ENCODE data around the gene TMEM256.
"Not testable (repeated sequence)": the region's sequence is repeated elsewhere in the genome, so short reads cannot be mapped to it uniquely, and the experiment has no call there.

TMEM256 gene

DNA sequence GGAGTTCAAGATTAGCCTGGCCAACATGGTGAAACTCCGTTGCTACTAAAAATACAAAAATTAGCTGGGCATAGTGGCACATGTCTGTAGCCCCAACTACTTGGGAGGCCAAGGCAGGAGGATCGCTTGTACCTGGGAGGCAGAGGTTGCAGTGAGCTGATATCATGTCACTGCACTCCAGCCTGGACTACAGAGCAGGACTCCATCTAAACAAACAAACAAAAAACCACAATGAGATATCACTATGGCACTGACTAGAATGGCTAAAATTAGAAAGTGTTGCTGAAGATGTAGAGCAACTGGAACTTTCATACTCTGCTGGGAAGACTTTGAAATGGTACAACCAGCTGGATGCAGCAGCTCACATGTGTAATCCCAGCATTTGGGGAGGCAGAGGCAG, 29.5 kb downstream of the TMEM256 start:
- H3K9ac ChIP-seq (ENCODE audit: low read length) = no peak overlapping the region
- H3K9me2 ChIP-seq (replicated peaks; ENCODE audit: insufficient read depth, low read length) = no peaks in the 10 kb centered on the region
- no peak overlapping the region for H3K4me3 ChIP-seq (ENCODE audit: insufficient read depth, low read length, poor library complexity, severe bottlenecking)
- H2AFZ ChIP-seq (ENCODE audit: low read depth, low read length, severe bottlenecking) = no peak overlapping the region
- H3K79me2 ChIP-seq (ENCODE audit: insufficient read depth, low read length) = no peaks in the 10 kb centered on the region
- 0 out of 2 replicates have a peak, but pooled peaks cover 4% of the 10 kb centered on the region for H3K9me3 ChIP-seq (ENCODE audit: insufficient read depth, low read length)
- TF ChIP-seq, protein P1, sequence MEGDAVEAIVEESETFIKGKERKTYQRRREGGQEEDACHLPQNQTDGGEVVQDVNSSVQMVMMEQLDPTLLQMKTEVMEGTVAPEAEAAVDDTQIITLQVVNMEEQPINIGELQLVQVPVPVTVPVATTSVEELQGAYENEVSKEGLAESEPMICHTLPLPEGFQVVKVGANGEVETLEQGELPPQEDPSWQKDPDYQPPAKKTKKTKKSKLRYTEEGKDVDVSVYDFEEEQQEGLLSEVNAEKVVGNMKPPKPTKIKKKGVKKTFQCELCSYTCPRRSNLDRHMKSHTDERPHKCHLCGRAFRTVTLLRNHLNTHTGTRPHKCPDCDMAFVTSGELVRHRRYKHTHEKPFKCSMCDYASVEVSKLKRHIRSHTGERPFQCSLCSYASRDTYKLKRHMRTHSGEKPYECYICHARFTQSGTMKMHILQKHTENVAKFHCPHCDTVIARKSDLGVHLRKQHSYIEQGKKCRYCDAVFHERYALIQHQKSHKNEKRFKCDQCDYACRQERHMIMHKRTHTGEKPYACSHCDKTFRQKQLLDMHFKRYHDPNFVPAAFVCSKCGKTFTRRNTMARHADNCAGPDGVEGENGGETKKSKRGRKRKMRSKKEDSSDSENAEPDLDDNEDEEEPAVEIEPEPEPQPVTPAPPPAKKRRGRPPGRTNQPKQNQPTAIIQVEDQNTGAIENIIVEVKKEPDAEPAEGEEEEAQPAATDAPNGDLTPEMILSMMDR (IDR thresholded peaks at IDR 0.05; ENCODE audit: insufficient read depth, low read length, poor library complexity, severe bottlenecking) = no peak
- no peak for TF ChIP-seq EZH2phosphoT487 (conservative IDR thresholded peaks at IDR 0.05; ENCODE audit: low read length)
- no peaks in the 10 kb centered on the region for H3K27me3 ChIP-seq (ENCODE audit: low read length)
- no peak overlapping the region for H3K4me2 ChIP-seq (ENCODE audit: low read depth, low read length, poor library complexity, severe bottlenecking)
- no peaks in the 10 kb centered on the region for H3K36me3 ChIP-seq (ENCODE audit: low read length)
- H4K20me1 ChIP-seq (ENCODE audit: low read depth, low read length) = no peaks in the 10 kb centered on the region
- H3F3A ChIP-seq (ENCODE audit: insufficient read depth) = no peaks in the 10 kb centered on the region
- no peak overlapping the region for H3K27ac ChIP-seq (ENCODE audit: low read depth, low read length)

DNA sequence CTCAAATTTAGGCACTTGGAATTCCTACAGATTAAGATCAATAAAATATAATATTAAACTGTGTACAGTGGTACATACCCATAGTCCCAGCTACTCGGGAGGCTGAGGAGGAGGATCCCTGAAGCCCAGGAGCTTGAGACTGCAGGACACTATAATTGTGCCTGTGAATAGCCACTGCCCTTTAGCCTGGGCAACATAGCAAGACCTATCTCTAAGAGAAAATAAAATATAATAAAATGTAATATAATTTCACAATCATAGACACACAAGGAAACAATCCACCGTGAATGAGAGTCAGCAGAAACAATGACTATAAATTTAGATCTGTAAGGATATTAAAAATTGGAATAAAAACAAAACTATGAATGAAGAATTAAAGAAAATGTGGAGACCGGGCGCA, 33.0 kb downstream of the TMEM256 start:
- Histone ChIP-seq H3K27ac (ENCODE audit: low read depth, low read length) (no peak overlapping the region), H3K9ac (ENCODE audit: low read length) (no peak overlapping the region), H3F3A (ENCODE audit: insufficient read depth) (no peaks in the 10 kb centered on the region), H3K9me3 (ENCODE audit: insufficient read depth, low read length) (no peaks in the 10 kb centered on the region), H3K9me2 (replicated peaks; ENCODE audit: insufficient read depth, low read length) (no peaks in the 10 kb centered on the region), H3K27me3 (ENCODE audit: low read length) (no peaks in the 10 kb centered on the region), H3K4me3 (ENCODE audit: insufficient read depth, low read length, poor library complexity, severe bottlenecking) (no peak overlapping the region), H2AFZ (ENCODE audit: low read depth, low read length, severe bottlenecking) (no peak overlapping the region), H3K79me2 (ENCODE audit: insufficient read depth, low read length) (no peaks in the 10 kb centered on the region), H3K36me3 (ENCODE audit: low read length) (no peaks in the 10 kb centered on the region), H4K20me1 (ENCODE audit: low read depth, low read length) (no peaks in the 10 kb centered on the region), H3K4me2 (ENCODE audit: low read depth, low read length, poor library complexity, severe bottlenecking) (no peak overlapping the region)
- TF ChIP-seq, protein P1 (IDR thresholded peaks at IDR 0.05; ENCODE audit: insufficient read depth, low read length, poor library complexity, severe bottlenecking) = no peak
- TF ChIP-seq EZH2phosphoT487 (conservative IDR thresholded peaks at IDR 0.05; ENCODE audit: low read length) = no peak

DNA sequence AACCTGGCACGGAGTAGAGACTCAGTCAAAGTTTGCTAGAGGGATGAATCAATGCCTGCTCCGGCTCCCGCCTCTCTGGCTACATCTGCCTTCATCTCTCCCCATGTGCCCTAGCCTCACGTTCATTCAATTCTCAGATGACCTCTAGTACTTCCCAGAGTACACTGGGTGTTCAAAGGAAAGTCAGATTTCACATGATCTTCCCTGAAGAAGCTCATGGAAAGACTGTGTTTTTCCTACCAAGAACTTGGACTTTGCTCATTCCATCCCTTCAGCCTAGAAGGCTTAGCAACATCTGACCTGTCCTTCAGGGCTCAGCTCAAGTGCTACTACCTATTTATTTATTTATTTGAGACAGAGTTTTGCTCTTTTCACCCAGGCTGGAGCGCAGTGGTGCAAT, 34.1 kb downstream of the TMEM256 start:
- H3K4me3 ChIP-seq (ENCODE audit: insufficient read depth, low read length, poor library complexity, severe bottlenecking) = no peak overlapping the region
- H3K9me2 ChIP-seq (replicated peaks; ENCODE audit: insufficient read depth, low read length) = no peaks in the 10 kb centered on the region
- no peaks in the 10 kb centered on the region for H3K36me3 ChIP-seq (ENCODE audit: low read length)
- no peak for TF ChIP-seq EZH2phosphoT487 (conservative IDR thresholded peaks at IDR 0.05; ENCODE audit: low read length)
- TF ChIP-seq, protein P1 (IDR thresholded peaks at IDR 0.05; ENCODE audit: insufficient read depth, low read length, poor library complexity, severe bottlenecking) = no peak
- H3F3A ChIP-seq (ENCODE audit: insufficient read depth) = no peaks in the 10 kb centered on the region
- no peaks in the 10 kb centered on the region for H4K20me1 ChIP-seq (ENCODE audit: low read depth, low read length)
- no peak overlapping the region for H2AFZ ChIP-seq (ENCODE audit: low read depth, low read length, severe bottlenecking)
- H3K79me2 ChIP-seq (ENCODE audit: insufficient read depth, low read length) = no peaks in the 10 kb centered on the region
- H3K9ac ChIP-seq (ENCODE audit: low read length) = no peak overlapping the region
- H3K27me3 ChIP-seq (ENCODE audit: low read length) = no peaks in the 10 kb centered on the region
- no peak overlapping the region for H3K4me2 ChIP-seq (ENCODE audit: low read depth, low read length, poor library complexity, severe bottlenecking)
- no peak overlapping the region for H3K27ac ChIP-seq (ENCODE audit: low read depth, low read length)
- H3K9me3 ChIP-seq (ENCODE audit: insufficient read depth, low read length) = no peaks in the 10 kb centered on the region

DNA sequence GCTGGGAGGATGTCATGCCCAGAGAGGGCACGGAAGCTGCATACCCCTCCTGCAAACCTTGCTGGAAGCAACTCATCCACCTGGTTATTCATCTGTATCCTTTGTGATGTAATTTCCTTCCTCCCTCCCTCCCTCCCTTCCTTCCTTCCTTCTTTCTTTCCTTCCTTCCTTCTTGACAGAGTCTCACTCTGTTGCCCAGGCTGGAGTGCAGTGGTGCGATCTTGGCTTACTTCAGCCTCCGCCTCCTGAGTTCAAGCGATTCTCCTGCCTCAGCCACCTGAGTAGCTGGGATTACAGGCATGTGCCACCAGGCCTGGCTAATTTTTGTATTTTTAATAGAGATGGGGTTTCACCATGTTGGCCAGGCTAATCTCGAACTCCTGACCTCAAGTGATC, 35.3 kb downstream of the TMEM256 start:
- not testable (repeated sequence) for H3K4me3 ChIP-seq (ENCODE audit: insufficient read depth, low read length, poor library complexity, severe bottlenecking); H3K79me2 ChIP-seq (ENCODE audit: insufficient read depth, low read length); H3K27me3 ChIP-seq (ENCODE audit: low read length); H3K4me2 ChIP-seq (ENCODE audit: low read depth, low read length, poor library complexity, severe bottlenecking); H3K27ac ChIP-seq (ENCODE audit: low read depth, low read length); H3K9me2 ChIP-seq (replicated peaks; ENCODE audit: insufficient read depth, low read length); H3F3A ChIP-seq (ENCODE audit: insufficient read depth); H4K20me1 ChIP-seq (ENCODE audit: low read depth, low read length); H2AFZ ChIP-seq (ENCODE audit: low read depth, low read length, severe bottlenecking); H3K9ac ChIP-seq (ENCODE audit: low read length); H3K36me3 ChIP-seq (ENCODE audit: low read length); H3K9me3 ChIP-seq (ENCODE audit: insufficient read depth, low read length)

Measured in SU-DHL-6 (cell line).